Activated naive CD8-positive, alpha-beta T cell treated with anti-CD3 and anti-CD28 coated beads, Interleukin-2, amount 50 U/mL, for 24 hours (primary cell): ENCODE results near the gene IL1RL2.
A peak's percentile ranks its signal among the peaks of the same experiment; 100 is the strongest.

ENCODE experiments used
- ATAC-seq: fragments of 150-1000 bp; cut with Tn5 transposase; one replicate; pipeline ENCODE4 v1.10.0; 2021
- DNase-seq: peaks from one replicate; pipeline ENCODE4 v3.0.0; 2021
- H3K27ac Mint-ChIP-seq: one replicate; pipeline ENCODE4 v1.8.0; 2021; ENCODE audit warnings: mild to moderate bottlenecking, mixed read lengths
- H3K27me3 Mint-ChIP-seq: one replicate; pipeline ENCODE4 v1.8.0; 2021; ENCODE audit warnings: mixed read lengths
- H3K36me3 Mint-ChIP-seq: one replicate; pipeline ENCODE4 v1.8.0; 2021; ENCODE audit warnings: low read depth, mixed read lengths
- H3K4me1 Mint-ChIP-seq: one replicate; pipeline ENCODE4 v1.8.0; 2021; ENCODE audit warnings: mixed read lengths
- H3K4me3 Mint-ChIP-seq: one replicate; pipeline ENCODE4 v1.8.0; 2021; ENCODE audit warnings: mild to moderate bottlenecking, moderate library complexity, mixed read lengths
- H3K9me3 Mint-ChIP-seq: one replicate; pipeline ENCODE4 v1.8.0; 2021; ENCODE audit warnings: mixed read lengths

IL1RL2 gene

DNA sequence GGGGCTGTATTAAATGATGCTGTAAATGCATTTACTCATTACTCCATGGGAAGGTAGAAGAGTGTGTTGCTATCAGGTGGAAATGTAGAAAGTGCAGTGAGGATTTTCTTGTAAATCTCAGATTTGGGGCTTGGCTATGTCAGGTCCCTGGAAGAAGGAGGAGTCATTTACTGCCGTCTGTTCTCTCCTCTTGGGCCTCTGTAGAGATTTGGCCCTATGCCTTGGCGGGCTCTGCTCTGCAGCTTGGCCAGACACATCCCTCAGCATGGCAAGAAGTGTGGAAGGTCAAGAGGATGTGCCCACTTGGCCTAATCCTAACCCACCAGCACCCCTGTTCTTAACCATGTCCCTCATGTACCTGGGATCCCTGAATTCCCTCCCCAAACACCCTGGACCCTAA lies 37.6 kb upstream of the IL1RL2 start:
- DNase-seq (no peak), ATAC-seq (no peak)
- H3K27ac Mint-ChIP-seq = no peak overlapping the region
- peaks cover 10% of the 10 kb centered on the region for H3K27me3 Mint-ChIP-seq
- peaks cover 66% of the 10 kb centered on the region for H3K9me3 Mint-ChIP-seq
- H3K36me3 Mint-ChIP-seq = peaks cover 53% of the 10 kb centered on the region
- peaks cover 28% of the 10 kb centered on the region for H3K4me1 Mint-ChIP-seq
- H3K4me3 Mint-ChIP-seq = no peak overlapping the region

DNA sequence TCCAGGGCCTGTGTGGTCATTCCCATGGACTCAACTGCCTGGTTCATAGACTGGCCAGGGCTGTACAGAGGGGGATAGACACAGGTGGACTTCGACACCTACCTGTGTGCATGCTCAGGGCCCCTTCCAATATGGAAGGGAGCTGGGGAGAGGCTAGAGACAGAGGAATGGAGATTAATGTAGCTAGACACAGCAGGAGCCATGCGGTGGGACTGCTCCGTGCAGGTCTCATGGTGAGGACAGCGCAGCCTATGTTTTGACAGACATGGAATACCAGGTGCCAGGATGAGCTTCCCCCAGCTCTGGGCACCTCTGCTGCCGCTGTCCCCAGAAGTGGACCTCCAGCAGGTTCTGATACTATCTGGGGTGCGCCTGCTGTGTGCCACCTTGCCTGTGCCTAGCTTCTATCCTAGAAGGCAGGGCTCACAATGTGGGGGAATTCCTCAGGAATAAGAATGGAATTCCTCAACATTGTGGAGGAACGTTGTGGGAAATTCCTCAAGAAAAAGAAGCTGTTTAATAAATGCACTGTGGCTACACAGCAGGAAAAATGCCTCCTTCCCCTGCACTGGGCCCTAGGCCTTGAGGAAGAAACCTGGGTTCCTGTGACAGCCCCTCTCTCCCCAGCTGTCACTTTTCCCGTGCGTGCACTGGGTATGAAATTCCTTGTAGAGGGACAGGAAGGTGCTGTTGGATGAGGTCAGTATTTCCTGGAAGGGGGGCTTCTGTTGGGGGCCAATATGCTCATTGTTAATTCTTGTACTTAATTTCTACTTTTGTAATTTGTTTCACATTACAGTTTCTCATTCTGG lies 37.0 kb upstream of the IL1RL2 start:
- no peak for DNase-seq
- H3K4me3 Mint-ChIP-seq = no peak overlapping the region
- peaks cover 28% of the 10 kb centered on the region for H3K4me1 Mint-ChIP-seq
- no peak overlapping the region for H3K27ac Mint-ChIP-seq
- ATAC-seq = no peak
- peaks cover 49% of the 10 kb centered on the region for H3K36me3 Mint-ChIP-seq
- H3K27me3 Mint-ChIP-seq = peaks cover 4% of the 10 kb centered on the region
- H3K9me3 Mint-ChIP-seq = peaks cover 65% of the 10 kb centered on the region

DNA sequence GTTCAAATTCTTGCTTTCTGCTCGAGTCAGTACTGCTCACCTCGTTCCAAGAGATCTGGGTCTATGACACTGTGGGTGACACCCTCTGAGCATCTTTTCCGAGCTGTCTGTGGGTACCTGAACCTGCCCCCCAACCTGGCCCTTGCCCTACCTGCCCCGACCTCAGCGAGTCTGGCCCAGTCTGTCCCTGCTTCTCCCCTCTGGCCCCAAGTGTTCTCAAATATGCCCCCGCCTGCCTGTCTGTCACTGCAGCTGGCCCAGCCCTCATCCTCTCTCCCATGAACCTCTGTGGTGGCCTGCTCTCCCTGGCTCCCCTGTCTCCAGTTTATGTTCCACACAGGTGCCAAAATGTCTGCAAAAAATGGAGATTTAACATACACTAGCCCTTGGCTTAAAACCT lies 32.5 kb upstream of the IL1RL2 start:
- Mint-ChIP-seq H3K4me1 (peaks cover 5% of the 10 kb centered on the region), H3K36me3 (peaks cover 14% of the 10 kb centered on the region), H3K27ac (no peak overlapping the region), H3K4me3 (no peak overlapping the region), H3K27me3 (no peaks in the 10 kb centered on the region), H3K9me3 (peaks cover 26% of the 10 kb centered on the region)
- ATAC-seq (no peak), DNase-seq (no peak)

DNA sequence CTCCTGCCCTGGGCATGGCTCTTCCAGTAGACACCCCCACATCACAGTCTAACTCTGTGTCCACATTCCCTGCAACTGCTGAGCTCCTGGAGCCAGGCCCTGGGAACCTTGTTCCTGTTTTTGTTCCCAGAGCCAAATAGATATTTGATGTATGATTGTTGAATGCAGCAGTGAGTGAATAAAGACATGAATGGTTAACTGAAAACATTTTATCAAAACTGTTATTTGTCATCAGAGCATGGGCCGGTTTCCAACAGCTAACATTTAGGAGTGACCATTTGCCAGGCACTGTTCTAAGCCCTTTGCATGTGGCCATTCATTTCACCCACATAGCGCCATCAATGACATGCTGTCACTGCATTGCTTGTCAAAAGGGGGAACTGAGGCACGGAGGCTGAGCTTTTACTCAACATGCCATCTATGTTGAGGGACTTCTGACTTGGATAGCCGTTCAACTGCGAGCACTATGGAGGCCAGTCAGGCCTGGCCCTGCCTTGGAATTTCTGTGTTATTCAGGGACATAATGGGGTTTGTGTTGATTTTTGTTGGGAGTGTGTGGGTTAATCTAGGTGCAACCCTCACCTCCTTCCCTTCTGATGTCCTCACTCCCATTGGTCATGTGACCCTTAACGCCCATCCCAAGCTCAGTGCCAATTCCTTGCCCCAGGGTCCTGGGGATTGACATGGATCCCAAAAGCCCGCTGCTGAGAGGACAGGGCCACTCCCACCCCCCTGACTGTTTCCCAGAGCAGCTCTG lies 31.7 kb upstream of the IL1RL2 start:
- Mint-ChIP-seq H3K27ac (no peak overlapping the region), H3K9me3 (peaks cover 26% of the 10 kb centered on the region), H3K4me1 (peaks cover 5% of the 10 kb centered on the region), H3K4me3 (no peak overlapping the region), H3K27me3 (no peaks in the 10 kb centered on the region), H3K36me3 (peaks cover 13% of the 10 kb centered on the region)
- ATAC-seq (no peak), DNase-seq (no peak)

DNA sequence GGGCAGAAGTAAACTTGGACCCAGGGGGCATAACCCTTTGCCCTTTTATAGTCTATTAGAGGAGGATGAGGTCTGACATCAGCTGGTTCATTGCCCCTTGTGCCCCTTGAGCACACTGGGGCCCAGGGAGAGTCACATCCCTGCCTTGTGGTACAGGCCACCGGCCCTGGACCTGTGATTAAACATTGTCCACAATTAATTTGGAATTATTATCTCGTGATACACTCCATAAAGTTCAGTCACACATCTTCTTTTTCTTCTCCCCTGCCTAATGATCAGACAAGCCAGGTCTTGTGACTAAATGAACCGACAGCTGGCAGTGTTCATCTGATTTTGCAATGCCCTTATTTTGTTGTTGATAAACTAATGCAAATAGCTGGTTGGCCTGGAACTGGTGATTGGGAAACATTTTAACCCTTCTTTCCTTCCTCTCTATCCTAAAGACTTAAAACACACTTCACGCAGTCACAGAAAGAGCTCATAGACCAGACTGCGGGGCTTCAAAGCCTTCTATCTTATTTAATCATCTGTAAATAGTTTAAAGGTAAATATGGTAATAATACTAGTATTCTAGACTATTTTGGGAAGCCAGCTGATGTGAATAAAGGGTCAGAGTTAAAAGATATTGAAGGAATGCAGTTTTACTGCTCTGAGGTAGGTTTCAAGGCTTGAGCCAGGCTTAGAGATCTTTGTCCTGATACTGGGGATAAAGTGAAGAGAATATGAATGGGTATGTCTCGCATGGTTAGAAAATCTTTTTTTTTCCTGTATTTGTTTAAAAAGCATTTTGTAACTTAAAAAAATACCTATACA lies 30.9 kb upstream of the IL1RL2 start:
- Mint-ChIP-seq H3K9me3 (peaks cover 22% of the 10 kb centered on the region), H3K4me3 (no peak overlapping the region), H3K4me1 (peaks cover 3% of the 10 kb centered on the region), H3K36me3 (peaks cover 13% of the 10 kb centered on the region), H3K27me3 (no peaks in the 10 kb centered on the region), H3K27ac (no peak overlapping the region)
- ATAC-seq (no peak), DNase-seq (no peak)

DNA sequence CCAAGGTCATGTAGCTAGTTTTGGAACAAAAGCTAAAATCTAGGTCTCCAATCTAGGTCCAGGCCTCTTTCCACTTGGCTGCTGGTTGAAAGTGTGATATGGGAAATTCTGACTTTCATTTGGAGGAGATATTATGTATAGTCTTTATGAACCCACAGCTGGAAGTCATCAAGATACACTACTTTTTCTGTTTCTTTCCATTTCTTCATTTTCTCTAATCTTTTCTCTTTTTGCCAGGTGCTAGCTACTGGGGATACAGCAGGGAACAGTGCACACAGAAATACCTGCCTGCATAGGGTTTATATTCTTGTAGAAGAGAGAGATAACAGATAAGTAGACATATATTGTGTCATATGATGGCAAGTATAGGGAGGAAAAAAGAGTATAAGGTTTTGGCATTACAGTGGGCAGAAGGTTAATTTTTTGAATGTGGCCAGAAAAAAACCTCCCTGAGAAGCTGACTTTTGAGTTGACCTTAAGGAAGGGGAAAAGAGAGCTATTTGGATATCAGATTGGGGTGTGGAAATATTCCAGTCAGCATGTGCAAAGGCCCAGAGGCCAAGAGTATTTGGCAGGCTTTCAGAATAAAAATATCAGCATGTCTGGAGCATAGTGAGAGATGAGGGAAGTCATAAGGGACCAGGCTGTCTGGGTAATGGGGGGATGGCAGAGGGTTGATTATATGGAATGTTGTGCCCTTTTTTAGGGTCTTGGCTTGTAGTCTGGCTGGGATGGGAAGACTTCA lies 28.6 kb upstream of the IL1RL2 start:
- Mint-ChIP-seq H3K4me3 (no peak overlapping the region), H3K27ac (no peak overlapping the region)
- ATAC-seq = no peak

DNA sequence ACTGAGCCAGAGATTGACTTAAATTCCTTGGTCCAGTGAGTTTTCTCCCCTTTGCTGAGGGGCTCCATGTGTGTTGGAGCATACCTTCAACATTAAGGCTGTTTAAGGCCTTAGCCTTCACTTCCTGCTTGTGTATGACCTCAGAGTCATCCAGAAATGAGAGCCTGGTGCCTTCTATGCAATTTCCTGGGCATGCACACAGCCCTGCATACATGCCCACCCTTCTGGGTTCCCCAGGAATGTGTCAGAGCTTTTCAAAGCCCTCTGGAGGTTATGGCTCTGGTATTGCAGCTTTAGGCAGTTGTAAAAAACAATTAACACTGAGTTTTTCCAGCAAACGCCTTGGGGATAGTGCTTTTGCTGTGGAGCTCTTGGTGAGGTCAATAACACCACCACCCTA lies 27.5 kb upstream of the IL1RL2 start:
- DNase-seq (no peak), ATAC-seq (no peak)
- peaks cover 2% of the 10 kb centered on the region for H3K4me1 Mint-ChIP-seq
- no peak overlapping the region for H3K27ac Mint-ChIP-seq
- peaks cover 1% of the 10 kb centered on the region for H3K27me3 Mint-ChIP-seq
- H3K4me3 Mint-ChIP-seq = no peak overlapping the region
- H3K36me3 Mint-ChIP-seq = peaks cover 4% of the 10 kb centered on the region
- peaks cover 13% of the 10 kb centered on the region for H3K9me3 Mint-ChIP-seq

More for the DNA sequence above, 28.6 kb upstream of the IL1RL2 start:
- H3K9me3 Mint-ChIP-seq = peaks cover 15% of the 10 kb centered on the region
- DNase-seq = no peak
- peaks cover 3% of the 10 kb centered on the region for H3K4me1 Mint-ChIP-seq
- no peaks in the 10 kb centered on the region for H3K27me3 Mint-ChIP-seq
- H3K36me3 Mint-ChIP-seq = peaks cover 9% of the 10 kb centered on the region

DNA sequence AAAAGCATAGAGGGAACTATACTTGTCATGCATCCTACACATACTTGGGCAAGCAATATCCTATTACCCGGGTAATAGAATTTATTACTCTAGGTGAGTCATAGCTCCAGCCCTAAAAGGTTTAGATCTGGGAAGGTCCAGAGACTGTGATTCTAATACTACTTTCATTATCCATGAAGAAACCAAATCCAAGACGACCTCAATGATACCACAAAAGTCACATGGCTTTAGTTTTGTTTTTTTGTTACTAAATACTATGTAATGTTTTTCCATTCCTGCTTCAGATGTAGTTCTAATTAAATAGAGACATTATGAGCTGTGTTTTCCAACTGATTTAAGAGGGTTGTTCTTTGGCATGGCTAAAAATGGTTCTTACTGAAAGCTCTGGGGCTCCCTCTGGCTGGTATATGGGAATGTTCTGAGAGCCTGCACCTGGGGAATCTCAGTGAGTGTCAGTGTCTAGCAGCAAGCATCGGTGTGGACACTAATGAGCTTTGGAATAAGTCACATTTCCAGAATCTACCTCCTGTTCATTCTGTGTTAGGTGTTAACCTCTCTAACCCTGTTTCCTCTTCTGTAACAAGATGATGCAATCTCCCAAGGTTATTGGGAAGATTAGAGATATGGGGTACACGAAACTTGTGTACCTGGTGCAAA lies 20.5 kb upstream of the IL1RL2 start:
- H3K4me3 Mint-ChIP-seq = no peak overlapping the region
- peaks cover 5% of the 10 kb centered on the region for H3K9me3 Mint-ChIP-seq
- H3K27ac Mint-ChIP-seq = no peak overlapping the region
- peaks cover 1% of the 10 kb centered on the region for H3K27me3 Mint-ChIP-seq
- ATAC-seq (peak; percentile 24), DNase-seq (no peak)
- H3K36me3 Mint-ChIP-seq = no peaks in the 10 kb centered on the region
- peaks cover 6% of the 10 kb centered on the region for H3K4me1 Mint-ChIP-seq

DNA sequence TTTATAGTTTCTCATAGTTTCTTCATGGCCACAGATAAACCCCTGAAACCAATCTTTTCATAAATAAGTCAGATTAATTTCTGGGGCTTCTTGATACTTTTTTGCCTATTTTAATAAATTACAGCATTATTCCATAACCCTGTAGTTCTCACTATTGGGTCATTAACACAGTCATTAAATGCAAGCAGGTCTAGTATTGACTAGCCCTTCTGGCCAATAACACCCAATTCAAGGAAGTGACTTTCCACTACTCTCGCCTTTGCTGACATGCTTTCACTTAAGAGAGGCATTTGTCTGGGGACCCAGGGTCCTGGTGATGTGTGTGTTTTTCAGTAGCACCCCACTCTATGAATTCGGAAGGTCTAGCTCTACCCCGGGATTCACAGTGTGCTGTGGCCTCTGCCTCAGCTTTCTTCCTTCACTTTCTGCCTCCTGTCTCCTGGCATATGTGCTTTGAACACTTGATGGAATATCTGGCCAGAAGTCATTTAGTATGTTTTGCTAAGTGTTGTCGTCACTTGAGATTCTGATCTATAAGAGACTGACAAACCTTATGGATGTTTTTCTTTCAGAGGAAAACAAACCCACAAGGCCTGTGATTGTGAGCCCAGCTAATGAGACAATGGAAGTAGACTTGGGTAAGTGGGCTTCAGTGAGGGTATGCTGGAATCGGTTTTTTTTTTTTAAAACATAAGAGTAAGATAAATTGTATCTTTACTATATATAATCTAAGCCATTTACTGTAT lies 18.6 kb upstream of the IL1RL2 start:
- no peak overlapping the region for H3K4me3 Mint-ChIP-seq
- peaks cover 1% of the 10 kb centered on the region for H3K9me3 Mint-ChIP-seq
- DNase-seq (no peak), ATAC-seq (no peak)
- H3K27me3 Mint-ChIP-seq = peaks cover 1% of the 10 kb centered on the region
- H3K27ac Mint-ChIP-seq = no peak overlapping the region
- no peaks in the 10 kb centered on the region for H3K36me3 Mint-ChIP-seq
- H3K4me1 Mint-ChIP-seq = peaks cover 7% of the 10 kb centered on the region

DNA sequence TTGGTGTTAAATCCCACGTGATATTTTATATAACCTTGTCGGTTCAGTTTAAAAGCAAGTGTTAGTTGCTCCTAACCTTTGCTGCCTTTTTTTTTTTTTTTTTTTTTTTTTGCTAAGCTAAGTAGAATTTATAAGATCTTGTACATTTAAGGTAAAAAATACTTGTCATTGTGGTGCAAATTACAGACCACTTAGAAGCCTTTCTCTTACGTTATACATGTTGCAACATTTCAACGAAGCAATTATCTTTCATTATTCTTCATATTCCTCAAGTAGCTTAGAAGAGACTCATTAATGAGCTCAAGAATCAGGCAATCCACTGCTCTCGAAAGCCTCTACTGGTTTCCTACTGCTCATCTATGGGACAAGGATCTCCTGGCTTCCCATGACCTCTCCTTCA lies 14.9 kb upstream of the IL1RL2 start:
- H3K27me3 Mint-ChIP-seq = no peaks in the 10 kb centered on the region
- H3K9me3 Mint-ChIP-seq = no peaks in the 10 kb centered on the region
- DNase-seq (no peak), ATAC-seq (no peak)
- no peaks in the 10 kb centered on the region for H3K36me3 Mint-ChIP-seq
- no peak overlapping the region for H3K4me3 Mint-ChIP-seq
- H3K4me1 Mint-ChIP-seq = peaks cover 1% of the 10 kb centered on the region
- H3K27ac Mint-ChIP-seq = no peak overlapping the region

DNA sequence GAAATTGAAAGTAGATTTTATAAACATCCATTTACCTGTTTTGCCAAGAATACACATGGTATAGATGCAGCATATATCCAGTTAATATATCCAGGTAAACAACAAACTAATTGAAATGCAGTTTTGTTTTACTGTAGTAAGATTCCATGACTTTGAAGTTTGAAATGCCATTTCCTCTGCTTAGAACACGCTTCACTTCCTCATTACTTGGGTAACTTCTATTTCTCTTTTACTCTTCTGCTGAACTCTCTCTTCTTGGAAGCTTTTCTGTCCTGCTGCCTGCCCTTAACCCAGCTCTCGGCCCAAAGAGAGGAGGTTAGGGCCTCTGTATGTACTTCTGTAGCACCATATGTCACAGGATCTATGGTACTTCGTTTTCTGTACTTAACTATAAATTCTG lies 14.1 kb upstream of the IL1RL2 start:
- no peak for DNase-seq
- Mint-ChIP-seq H3K36me3 (no peaks in the 10 kb centered on the region), H3K27me3 (no peaks in the 10 kb centered on the region), H3K4me3 (no peak overlapping the region), H3K9me3 (no peaks in the 10 kb centered on the region), H3K4me1 (peaks cover 1% of the 10 kb centered on the region), H3K27ac (no peak overlapping the region)
- ATAC-seq = no peak

DNA sequence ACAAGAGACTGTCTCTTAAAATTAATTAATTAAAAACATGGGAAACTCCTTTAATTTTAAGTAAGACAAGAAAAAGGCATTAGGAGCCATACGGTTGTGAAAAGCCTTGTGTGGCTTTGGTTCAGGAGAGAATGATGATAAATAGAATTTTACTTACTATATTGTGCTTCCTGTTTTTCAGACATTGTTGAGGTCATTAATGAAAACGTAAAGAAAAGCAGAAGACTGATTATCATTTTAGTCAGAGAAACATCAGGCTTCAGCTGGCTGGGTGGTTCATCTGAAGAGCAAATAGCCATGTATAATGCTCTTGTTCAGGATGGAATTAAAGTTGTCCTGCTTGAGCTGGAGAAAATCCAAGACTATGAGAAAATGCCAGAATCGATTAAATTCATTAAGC lies 10.7 kb upstream of the IL1RL2 start:
- Mint-ChIP-seq H3K27ac (no peak overlapping the region), H3K4me3 (no peak overlapping the region), H3K9me3 (no peaks in the 10 kb centered on the region), H3K27me3 (peaks cover 3% of the 10 kb centered on the region), H3K4me1 (peaks cover 1% of the 10 kb centered on the region), H3K36me3 (no peaks in the 10 kb centered on the region)
- DNase-seq (no peak), ATAC-seq (no peak)

DNA sequence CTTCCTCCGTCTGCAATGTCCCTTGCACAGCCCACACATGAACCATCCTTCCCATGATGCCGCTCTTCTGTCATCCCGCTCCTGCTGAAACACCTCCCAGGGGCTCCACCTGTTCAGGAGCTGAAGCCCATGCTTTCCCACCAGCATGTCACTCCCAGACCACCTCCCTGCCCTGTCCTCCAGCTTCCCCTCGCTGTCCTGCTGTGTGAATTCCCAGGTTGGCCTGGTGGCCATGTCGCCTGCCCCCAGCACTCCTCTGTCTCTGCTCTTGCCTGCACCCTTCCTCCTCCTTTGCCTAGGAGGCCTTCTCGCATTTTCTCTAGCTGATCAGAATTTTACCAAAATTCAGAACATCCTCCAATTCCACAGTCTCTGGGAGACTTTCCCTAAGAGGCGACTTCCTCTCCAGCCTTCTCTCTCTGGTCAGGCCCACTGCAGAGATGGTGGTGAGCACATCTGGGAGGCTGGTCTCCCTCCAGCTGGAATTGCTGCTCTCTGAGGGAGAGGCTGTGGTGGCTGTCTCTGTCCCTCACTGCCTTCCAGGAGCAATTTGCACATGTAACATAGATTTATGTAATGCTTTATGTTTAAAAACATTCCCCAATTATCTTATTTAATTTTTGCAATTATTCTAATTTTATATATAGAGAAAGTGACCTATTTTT lies 8.9 kb upstream of the IL1RL2 start:
- no peak overlapping the region for H3K4me3 Mint-ChIP-seq
- no peaks in the 10 kb centered on the region for H3K9me3 Mint-ChIP-seq
- H3K27me3 Mint-ChIP-seq = peaks cover 12% of the 10 kb centered on the region
- DNase-seq (no peak), ATAC-seq (no peak)
- H3K36me3 Mint-ChIP-seq = no peaks in the 10 kb centered on the region
- H3K4me1 Mint-ChIP-seq = no peaks in the 10 kb centered on the region
- no peak overlapping the region for H3K27ac Mint-ChIP-seq
